ENCODE measurements around the gene METAP2. TPM values are rescaled to one million over a fixed set of nuclear protein-coding genes. Genes with fewer than 3 reads are reported as not detected.
"Not testable (repeated sequence)": the region's sequence is repeated elsewhere in the genome, so short reads cannot be mapped to it uniquely, and the experiment has no call there.

METAP2 gene
- total RNA-seq, 1 donor from 2014 or later, result 20.6 TPM

DNA sequence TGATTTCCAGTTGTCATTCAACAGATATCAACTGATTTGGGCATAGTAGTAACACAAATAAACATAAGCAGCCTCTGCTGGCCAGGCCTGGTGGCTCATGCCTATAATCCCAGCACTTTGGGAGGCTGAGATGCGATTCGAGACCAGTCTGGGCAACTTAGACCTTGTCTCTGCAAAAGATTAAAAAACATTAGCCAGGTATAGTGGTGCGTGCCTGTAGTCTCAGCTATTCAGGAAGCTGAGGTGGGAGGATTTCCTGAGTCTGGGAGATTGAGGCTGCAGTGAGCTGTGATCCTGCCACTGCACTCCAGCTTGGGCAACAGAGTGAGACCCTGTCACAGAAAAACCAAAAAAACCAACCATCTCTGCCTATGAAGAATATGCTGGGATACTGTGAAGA is 7.1 kb downstream of the METAP2 start:
- peak overlapping the region in 1 of 2 donors; percentile 25 for H3K27ac ChIP-seq
- H3K4me3 ChIP-seq, result no peak overlapping the region
- TF ChIP-seq, protein P1, sequence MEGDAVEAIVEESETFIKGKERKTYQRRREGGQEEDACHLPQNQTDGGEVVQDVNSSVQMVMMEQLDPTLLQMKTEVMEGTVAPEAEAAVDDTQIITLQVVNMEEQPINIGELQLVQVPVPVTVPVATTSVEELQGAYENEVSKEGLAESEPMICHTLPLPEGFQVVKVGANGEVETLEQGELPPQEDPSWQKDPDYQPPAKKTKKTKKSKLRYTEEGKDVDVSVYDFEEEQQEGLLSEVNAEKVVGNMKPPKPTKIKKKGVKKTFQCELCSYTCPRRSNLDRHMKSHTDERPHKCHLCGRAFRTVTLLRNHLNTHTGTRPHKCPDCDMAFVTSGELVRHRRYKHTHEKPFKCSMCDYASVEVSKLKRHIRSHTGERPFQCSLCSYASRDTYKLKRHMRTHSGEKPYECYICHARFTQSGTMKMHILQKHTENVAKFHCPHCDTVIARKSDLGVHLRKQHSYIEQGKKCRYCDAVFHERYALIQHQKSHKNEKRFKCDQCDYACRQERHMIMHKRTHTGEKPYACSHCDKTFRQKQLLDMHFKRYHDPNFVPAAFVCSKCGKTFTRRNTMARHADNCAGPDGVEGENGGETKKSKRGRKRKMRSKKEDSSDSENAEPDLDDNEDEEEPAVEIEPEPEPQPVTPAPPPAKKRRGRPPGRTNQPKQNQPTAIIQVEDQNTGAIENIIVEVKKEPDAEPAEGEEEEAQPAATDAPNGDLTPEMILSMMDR (IDR thresholded peaks at IDR 0.05), result no peak
- DNase-seq (ENCODE audit: low spot score in 2 of 2), result no peak
- H3K27me3 ChIP-seq, result no peaks in the 10 kb centered on the region
- peaks cover under 1 to 24% of the 10 kb centered on the region in 2 donors for H3K4me1 ChIP-seq
- intact Hi-C loops (cut with DNase I), result no loop called here
- H3K36me3 ChIP-seq, result peaks cover 21 to 39% of the 10 kb centered on the region in 2 donors
- H3K9me3 ChIP-seq, result no peaks in the 10 kb centered on the region

DNA sequence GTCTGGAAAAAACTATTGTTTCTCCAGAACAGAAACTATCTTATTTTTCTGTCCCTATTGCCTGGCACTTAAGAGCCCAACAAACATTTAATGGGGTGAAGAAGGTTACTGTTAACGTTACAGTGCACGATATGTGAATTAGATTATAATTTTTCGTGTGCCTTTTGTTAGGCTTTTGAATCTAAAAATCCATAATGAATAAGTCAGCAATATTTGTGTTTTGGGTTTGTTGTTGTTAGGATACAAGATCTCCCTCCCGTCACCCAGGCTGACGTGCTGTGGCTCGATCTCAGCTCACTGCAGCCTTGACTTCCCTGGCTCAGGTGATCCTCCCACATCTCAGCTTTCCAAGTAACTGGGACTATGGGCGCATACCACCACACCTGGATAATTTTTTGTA is 7.9 kb downstream of the METAP2 start:
- intact Hi-C loops (cut with DNase I), result no loop called here
- H3K9me3 ChIP-seq, result no peaks in the 10 kb centered on the region
- no peaks in the 10 kb centered on the region for H3K27me3 ChIP-seq
- peaks cover 0 to 22% of the 10 kb centered on the region in 2 donors for H3K4me1 ChIP-seq
- H3K27ac ChIP-seq, result no peak overlapping the region
- H3K36me3 ChIP-seq, result peaks cover 25 to 38% of the 10 kb centered on the region in 2 donors
- TF ChIP-seq, protein P1 (IDR thresholded peaks at IDR 0.05), result no peak
- H3K4me3 ChIP-seq, result no peak overlapping the region
- DNase-seq (ENCODE audit: low spot score in 2 of 2), result no peak

DNA sequence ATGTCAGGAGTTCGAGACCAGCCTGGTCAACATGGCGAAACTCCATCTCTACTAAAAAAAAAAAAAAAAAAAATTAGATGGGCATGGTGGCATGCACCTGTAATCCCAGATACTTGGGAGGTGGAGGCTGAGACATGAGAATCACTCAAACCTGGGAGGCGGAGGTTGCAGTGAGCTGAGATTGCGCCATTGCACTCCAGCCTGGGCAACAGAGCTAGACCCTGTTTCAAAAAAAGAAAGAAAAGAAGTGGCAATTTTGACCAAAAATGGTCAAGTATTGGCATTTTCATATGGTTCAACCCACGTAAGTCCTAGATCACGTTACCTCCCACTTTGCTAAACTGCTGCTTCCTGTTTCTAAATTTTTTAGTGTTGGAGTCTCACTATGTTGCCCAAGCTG is 8.6 kb downstream of the METAP2 start:
- intact Hi-C loops (cut with DNase I), result not testable (repeated sequence)
- peaks cover 0 to 22% of the 10 kb centered on the region in 2 donors for H3K4me1 ChIP-seq

DNA sequence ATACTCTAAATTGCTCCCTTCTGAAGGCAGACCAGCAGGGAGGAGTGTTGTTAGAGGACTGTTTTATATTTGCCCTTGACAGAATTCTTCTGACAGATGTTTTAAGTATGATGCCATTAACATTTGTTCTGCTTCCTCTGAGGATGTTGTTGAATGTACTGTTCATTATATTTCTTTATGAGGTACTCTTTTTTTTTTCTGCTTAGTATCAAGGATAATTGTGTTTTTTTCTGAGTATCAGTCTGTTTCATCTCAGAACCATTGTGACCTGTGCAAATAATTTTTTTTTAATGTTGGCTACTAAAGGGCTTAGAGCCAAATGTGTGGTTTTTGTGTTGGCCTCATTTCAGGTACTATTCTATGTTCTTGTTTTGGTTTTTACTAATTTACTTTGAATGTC is 10.6 kb downstream of the METAP2 start:
- Histone ChIP-seq H3K4me3 (no peak overlapping the region), H3K36me3 (peaks cover 23 to 26% of the 10 kb centered on the region in 2 donors), H3K4me1 (peaks cover 0 to 8% of the 10 kb centered on the region in 2 donors), H3K27ac (no peak overlapping the region), H3K27me3 (no peaks in the 10 kb centered on the region), H3K9me3 (no peaks in the 10 kb centered on the region)
- DNase-seq (ENCODE audit: low spot score in 2 of 2), result no peak
- TF ChIP-seq, protein P1 (IDR thresholded peaks at IDR 0.05), result no peak
- intact Hi-C loops (cut with DNase I), result no loop called here

More for the DNA sequence above, 8.6 kb downstream of the METAP2 start:
- not testable (repeated sequence) for H3K9me3 ChIP-seq; H3K4me3 ChIP-seq; DNase-seq (ENCODE audit: low spot score in 2 of 2); H3K27ac ChIP-seq; H3K27me3 ChIP-seq
- peaks cover 29 to 38% of the 10 kb centered on the region in 2 donors for H3K36me3 ChIP-seq

DNA sequence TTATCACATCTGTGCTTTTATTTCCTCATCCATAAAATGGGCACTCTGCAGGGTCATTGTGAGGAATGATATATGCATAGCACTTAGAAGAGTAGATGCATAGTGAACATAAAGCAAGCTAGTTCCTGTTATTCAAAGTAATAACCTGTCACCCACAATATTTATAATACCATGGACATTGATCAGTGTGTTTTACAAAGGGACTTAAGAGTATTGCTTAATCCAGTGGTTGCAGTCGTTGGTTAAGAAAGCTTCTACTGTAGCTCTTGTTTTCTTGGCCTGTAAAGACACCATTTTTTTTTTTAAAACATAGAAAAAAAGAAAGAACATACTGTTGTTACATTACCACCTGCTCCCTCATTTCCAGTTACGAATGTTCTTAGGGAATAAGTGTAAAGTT is 13.1 kb downstream of the METAP2 start:
- no peaks in the 10 kb centered on the region for H3K27me3 ChIP-seq
- no peak overlapping the region for H3K27ac ChIP-seq
- H3K9me3 ChIP-seq, result no peaks in the 10 kb centered on the region
- H3K4me1 ChIP-seq, result no peaks in the 10 kb centered on the region
- H3K36me3 ChIP-seq, result peaks cover 28 to 30% of the 10 kb centered on the region in 2 donors
- intact Hi-C loops (cut with DNase I), result no loop called here
- H3K4me3 ChIP-seq, result no peak overlapping the region
- TF ChIP-seq, protein P1 (IDR thresholded peaks at IDR 0.05), result no peak
- no peak for DNase-seq (ENCODE audit: low spot score in 2 of 2)

DNA sequence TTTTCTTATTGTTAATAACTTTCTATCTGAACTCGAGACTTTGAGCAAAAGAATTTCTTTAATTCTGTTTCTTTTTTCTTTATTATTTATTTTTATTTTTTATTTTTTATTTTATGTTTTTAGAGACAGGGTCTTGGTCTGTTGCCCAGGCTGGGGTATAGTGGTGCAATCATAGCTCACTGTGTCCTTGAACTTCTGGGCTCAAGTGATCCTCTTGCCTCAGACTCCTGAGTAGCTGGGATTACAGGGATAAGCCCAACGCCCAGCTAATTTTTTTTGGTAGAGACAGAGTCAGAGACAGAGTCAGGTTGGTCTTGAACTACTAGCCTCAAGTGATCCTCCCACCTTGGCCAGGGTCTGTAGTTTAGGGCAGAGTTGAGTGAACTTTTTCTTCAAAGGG is 18.5 kb downstream of the METAP2 start:
- Histone ChIP-seq H3K4me1 (no peaks in the 10 kb centered on the region), H3K27ac (no peak overlapping the region), H3K9me3 (no peaks in the 10 kb centered on the region), H3K36me3 (peaks cover 31 to 57% of the 10 kb centered on the region in 2 donors), H3K27me3 (no peaks in the 10 kb centered on the region), H3K4me3 (no peak overlapping the region)
- DNase-seq (ENCODE audit: low spot score in 2 of 2), result no peak
- intact Hi-C loops (cut with DNase I), result no loop called here
- TF ChIP-seq, protein P1 (IDR thresholded peaks at IDR 0.05), result no peak

Measured in ascending aorta (tissue), 2 donors.